Suppressor macrophage (primary cell): ENCODE results near the gene TNFRSF8.
"Not testable (repeated sequence)": the region's sequence is repeated elsewhere in the genome, so short reads cannot be mapped to it uniquely, and the experiment has no call there.

Experiments used
- DNase-seq, 4 experiments: peaks; one replicate each; pipeline ENCODE4 v3.0.0-alpha.2; 2020 to 2022

Gene TNFRSF8

GRCh38 chr1:12087797-12088314 is 24.8 kb downstream of the TNFRSF8 start:
- peak; percentile 51 to 72 (median 72) for DNase-seq

GRCh38 chr1:12088607-12089006 is 25.5 kb downstream of the TNFRSF8 start:
- peak in 3 of 4 experiments; percentile 13 to 21 (median 19) for DNase-seq

- DNase-seq = no peak
Measured at GRCh38 chr1:12090326-12090725, 27.2 kb downstream of the TNFRSF8 start.

- no peak for DNase-seq
Measured at GRCh38 chr1:12091191-12091590, 28.1 kb downstream of the TNFRSF8 start.

GRCh38 chr1:12094180-12094579 is 31.1 kb downstream of the TNFRSF8 start:
- no peak for DNase-seq

- DNase-seq = peak; percentile 73 to 86 (median 84)
Measured at GRCh38 chr1:12095452-12096263, 32.6 kb downstream of the TNFRSF8 start.

DNA sequence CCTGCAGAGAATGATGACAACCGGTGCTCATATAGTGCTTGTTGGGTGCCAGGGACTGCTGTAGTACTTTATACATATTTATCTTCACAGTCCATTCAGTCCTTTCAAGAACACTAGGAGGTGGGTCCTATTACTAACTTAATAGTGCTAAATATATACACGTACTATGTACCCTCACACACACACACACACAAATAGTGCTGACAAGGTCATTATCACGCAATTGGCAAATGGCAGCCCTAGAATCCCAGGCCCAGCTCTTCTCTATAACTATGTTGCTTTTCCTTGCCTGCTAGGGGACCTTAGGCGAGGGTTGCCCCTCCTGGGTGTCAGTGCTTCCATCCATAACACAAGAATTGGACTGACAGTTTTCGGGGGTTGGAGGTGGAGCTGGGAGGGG is 33.5 kb downstream of the TNFRSF8 start:
- DNase-seq = no peak

DNA sequence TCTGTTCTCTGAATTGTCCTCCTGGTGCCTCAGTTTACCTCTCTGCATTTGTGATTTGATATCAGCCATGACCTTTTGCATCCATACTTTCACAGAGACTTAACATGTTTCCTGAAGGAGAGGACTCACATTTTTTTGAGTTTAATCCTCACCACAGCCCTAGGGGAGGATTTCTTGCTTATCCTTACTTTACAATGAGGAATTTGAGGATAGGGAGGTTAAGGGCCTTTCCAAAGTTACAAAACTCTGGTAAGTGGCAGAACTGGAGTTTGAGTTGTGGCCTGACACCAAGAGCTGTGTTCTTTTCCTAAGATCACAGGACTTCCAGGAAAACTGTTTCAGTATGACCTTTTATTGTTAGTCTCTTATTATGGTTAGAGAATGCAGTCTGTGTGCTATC is 34.2 kb downstream of the TNFRSF8 start:
- no peak for DNase-seq

GRCh38 chr1:12098786-12099185 is 35.7 kb downstream of the TNFRSF8 start:
- no peak for DNase-seq

GRCh38 chr1:12099610-12100009 is 36.5 kb downstream of the TNFRSF8 start:
- DNase-seq = no peak

GRCh38 chr1:12100071-12100470 is 37.0 kb downstream of the TNFRSF8 start:
- DNase-seq = no peak

- DNase-seq = not testable (repeated sequence)
Measured at GRCh38 chr1:12101120-12101519, 38.0 kb downstream of the TNFRSF8 start.

DNA sequence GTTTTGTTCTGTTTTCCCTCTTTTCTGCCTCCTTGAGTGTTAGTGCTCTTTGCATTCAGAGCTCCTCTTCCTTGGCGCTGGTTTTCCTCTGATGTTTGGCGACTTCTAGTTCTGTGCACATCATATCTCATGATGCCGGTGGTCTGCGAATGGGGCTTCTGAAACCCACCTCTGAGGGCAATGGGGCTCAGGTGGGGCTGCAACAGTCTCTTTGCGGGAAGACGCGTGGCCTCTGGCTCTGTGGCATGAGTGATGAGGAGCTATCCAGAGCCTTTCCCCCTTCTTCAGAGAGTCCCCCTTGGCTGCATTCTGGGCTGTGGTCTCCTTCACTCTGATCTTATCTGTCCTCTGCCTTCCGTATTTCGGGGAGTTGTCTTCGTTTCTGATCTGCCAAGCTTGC is 39.0 kb downstream of the TNFRSF8 start:
- DNase-seq = no peak

GRCh38 chr1:12104417-12104816 is 41.3 kb downstream of the TNFRSF8 start:
- no peak for DNase-seq

DNA sequence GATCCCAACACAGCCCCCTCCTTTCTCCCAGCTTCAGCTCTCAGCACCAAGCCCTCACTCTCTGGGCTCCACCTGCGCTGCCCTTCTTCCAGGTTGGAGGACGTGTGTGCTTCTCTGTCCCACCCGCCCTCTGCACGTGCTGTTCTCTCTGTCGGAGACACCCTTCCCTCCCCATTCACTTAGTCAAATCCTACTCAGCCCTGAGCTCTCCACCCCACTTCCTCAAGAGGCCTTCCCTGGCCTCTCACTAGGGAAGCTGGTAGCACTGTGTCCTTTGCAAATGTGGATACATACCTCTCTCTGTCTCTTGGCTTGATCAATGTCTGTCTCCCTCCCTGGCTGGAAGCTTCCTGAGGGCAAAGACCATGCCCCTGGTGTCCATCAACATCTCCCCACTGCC is 43.0 kb downstream of the TNFRSF8 start:
- no peak for DNase-seq

GRCh38 chr1:12106861-12107260 is 43.8 kb downstream of the TNFRSF8 start:
- peak; percentile 24 to 49 (median 32) for DNase-seq

DNA sequence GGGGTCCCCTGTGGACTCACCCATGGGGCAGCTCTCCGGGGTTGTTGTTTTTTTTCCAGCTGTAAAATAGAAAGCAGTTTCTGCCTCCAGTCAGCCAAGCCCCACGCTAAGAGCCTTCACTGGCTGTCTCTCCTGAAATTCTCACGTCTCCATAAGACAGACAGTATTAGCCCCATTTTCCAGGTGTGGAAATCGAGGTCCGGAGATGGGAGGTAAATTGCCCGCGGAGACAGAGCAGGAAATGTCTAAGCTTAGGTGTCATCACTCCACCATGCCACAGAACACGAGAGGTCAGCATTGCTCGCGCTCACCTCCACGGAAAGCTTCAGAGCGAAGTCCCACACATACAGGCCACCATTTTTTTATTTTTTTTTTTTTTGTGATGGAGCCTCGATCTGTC is 44.6 kb downstream of the TNFRSF8 start:
- DNase-seq = no peak

DNA sequence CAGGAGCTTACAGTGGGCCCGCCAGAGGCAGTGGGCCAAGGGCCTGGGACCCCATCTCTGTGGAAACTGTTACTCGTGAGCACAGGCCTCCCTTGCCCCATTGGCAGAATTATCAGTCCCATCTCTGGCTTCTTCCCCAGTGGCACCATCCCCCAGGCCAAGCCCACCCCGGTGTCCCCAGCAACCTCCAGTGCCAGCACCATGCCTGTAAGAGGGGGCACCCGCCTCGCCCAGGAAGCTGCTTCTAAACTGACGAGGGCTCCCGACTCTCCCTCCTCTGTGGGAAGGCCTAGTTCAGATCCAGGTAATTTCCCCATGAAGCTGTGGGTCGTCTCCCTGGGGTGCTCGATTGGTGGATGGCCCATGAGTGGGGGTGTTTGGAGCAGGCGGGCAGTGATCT is 46.8 kb downstream of the TNFRSF8 start:
- no peak for DNase-seq

- no peak for DNase-seq
Measured at GRCh38 chr1:12111741-12112140, 48.6 kb downstream of the TNFRSF8 start.

GRCh38 chr1:12112711-12113161 is 49.6 kb downstream of the TNFRSF8 start:
- no peak for DNase-seq

DNA sequence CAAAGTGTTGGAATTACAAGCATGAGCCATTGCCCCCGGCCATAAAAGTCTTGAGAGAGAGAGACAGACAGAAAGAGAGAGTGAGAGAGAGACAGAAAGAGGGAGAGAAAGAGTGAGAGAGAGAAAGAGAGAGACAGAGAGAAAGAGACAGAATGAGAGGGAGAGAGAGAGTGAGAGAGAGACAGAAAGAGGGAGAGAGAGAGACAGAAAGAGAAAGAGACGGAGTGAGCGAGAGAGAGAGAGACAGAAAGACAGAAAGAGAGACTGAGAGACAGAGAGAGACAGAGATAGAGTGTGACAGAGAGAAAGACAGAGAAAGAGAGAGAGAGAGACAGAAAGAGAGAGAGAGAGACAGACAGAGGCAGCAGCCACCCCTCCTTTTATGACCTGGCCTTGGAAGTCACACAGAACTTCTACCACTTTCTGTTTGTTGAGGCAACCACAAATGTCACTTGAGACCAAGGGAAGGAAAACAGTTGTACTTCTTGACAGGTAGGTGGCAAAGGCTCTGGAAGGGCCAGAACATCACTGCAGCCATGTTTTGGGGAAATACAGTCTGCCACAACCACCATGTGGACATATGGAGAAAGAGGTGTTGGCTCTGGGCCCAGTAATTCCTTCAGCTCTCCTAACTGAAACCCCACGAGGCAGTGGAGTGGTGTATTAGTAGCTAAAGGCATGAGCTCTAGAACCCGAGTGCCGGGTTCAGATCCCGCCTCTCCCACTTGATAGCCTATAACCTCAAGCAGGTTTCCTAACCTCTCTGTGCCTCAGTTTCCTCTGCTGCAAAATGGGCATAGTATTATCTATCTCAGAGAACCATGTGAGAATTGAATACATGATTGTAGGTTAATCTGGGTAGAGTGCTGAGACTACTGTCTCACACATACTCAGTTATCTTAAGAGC is 50.6 kb downstream of the TNFRSF8 start:
- peak in 3 of 4 experiments; percentile 33 to 38 (median 34) for DNase-seq

DNA sequence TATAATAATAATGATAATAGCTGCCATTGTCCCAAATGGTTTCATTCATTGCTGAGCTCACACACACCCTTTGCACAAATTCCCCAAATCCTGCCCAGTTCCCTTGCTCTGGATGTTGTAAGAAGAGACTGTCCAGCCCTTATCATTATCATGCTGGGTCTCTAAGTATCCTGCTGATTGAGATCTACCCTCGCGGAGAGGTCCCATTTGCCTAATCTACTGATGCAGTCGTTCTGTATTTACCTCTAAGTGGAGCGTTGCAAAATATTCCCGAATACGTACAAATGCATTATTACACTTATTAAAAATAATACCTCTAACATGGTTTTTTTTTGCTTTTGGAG is 51.2 kb downstream of the TNFRSF8 start:
- DNase-seq = no peak

- DNase-seq = no peak
Measured at GRCh38 chr1:12114916-12115315, 51.8 kb downstream of the TNFRSF8 start.
